Muscle of back (tissue), 13 donors: Measurements from ENCODE around the gene MBD2. TPM values are rescaled to one million over a fixed set of nuclear protein-coding genes. Genes with fewer than 3 reads are reported as not detected.
"Not testable (repeated sequence)": the region's sequence is repeated elsewhere in the genome, so short reads cannot be mapped to it uniquely, and the experiment has no call there.

Experiments
- DNase-seq, 3 donors: peaks; one replicate each; pipeline versions ENCODE4 v3.0.0 to v3.0.0-alpha.2; 2013
- long read RNA-seq, 9 donors: transcript quantifications; one replicate each; lab custom pipeline, GENCODE V29; 2026
- polyA plus RNA-seq, 10 donors: library from polyadenylated mRNA; unstranded; fragments of 120-200 nt; gene quantifications; one replicate each; pipeline ENCODE4 v1.2.1, GENCODE V29; 2013; ENCODE audit not compliant: insufficient read length in 10 of 10

The MBD2 gene, protein sequence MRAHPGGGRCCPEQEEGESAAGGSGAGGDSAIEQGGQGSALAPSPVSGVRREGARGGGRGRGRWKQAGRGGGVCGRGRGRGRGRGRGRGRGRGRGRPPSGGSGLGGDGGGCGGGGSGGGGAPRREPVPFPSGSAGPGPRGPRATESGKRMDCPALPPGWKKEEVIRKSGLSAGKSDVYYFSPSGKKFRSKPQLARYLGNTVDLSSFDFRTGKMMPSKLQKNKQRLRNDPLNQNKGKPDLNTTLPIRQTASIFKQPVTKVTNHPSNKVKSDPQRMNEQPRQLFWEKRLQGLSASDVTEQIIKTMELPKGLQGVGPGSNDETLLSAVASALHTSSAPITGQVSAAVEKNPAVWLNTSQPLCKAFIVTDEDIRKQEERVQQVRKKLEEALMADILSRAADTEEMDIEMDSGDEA
- 10 to 100 TPM; 36.9 to 56.6 (median 47.9) TPM for polyA plus RNA-seq
- long read RNA-seq, donor 1, full-length matches to known transcripts: 8 of 13 reads
- long read RNA-seq, donor 1, partial matches to known transcripts: 5 of 13 reads
- long read RNA-seq, donor 1, other reads (novel, unspliced or antisense): 0 of 13 reads
- long read RNA-seq, donor 2, full-length matches to known transcripts: 4 of 4 reads
- long read RNA-seq, donor 2, partial matches to known transcripts: 0 of 4 reads
- long read RNA-seq, donor 2, other reads (novel, unspliced or antisense): 0 of 4 reads
- long read RNA-seq, donor 3: 0 reads
- long read RNA-seq, donor 4, full-length matches to known transcripts: 8 of 8 reads
- long read RNA-seq, donor 4, partial matches to known transcripts: 0 of 8 reads
- long read RNA-seq, donor 4, other reads (novel, unspliced or antisense): 0 of 8 reads
- long read RNA-seq, donor 5, full-length matches to known transcripts: 9 of 20 reads
- long read RNA-seq, donor 5, partial matches to known transcripts: 11 of 20 reads
- long read RNA-seq, donor 5, other reads (novel, unspliced or antisense): 0 of 20 reads
- long read RNA-seq, donor 6, full-length matches to known transcripts: 16 of 21 reads
- long read RNA-seq, donor 6, partial matches to known transcripts: 5 of 21 reads
- long read RNA-seq, donor 6, other reads (novel, unspliced or antisense): 0 of 21 reads
- long read RNA-seq, donor 7, full-length matches to known transcripts: 11 of 11 reads
- long read RNA-seq, donor 7, partial matches to known transcripts: 0 of 11 reads
- long read RNA-seq, donor 7, other reads (novel, unspliced or antisense): 0 of 11 reads
- long read RNA-seq, donor 8, full-length matches to known transcripts: 8 of 8 reads
- long read RNA-seq, donor 8, partial matches to known transcripts: 0 of 8 reads
- long read RNA-seq, donor 8, other reads (novel, unspliced or antisense): 0 of 8 reads
- long read RNA-seq, donor 9, full-length matches to known transcripts: 2 of 2 reads
- long read RNA-seq, donor 9, partial matches to known transcripts: 0 of 2 reads
- long read RNA-seq, donor 9, other reads (novel, unspliced or antisense): 0 of 2 reads

DNA sequence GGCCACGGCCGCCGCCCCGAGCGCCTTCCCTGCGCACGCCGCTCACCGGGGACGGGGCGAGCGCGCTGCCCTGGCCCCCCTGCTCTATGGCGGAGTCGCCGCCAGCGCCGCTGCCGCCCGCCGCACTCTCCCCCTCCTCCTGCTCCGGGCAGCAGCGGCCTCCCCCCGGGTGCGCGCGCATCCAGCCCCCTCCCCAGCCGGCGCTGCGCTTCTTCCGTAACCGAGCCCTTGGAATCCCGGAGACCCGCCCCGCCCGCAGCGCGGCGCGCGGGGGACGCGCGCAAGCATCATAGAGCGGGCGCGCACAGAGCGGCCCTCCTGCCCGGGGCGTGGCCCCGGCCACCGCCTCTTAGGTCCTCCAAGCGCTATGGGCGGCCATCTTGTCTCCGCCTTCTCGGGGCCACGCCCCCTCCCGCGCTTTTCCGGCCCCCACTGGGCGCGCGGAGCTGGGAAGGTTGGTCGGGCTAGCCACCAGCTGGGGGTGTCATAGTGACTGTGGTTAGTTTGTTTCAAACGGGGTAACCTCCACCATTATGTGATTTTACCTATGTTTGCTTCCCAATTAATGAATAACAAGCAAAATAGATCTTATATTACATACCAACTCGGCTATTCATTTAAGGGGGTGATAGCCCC is at the start of gene MBD2:
TSS of gene MBD2 (minus strand) at position 291 of the 636 bp plus-strand sequence. CDS start at position 181, 110 bp downstream.
- peak; percentile 97 to 98 (median 98) for DNase-seq

DNA sequence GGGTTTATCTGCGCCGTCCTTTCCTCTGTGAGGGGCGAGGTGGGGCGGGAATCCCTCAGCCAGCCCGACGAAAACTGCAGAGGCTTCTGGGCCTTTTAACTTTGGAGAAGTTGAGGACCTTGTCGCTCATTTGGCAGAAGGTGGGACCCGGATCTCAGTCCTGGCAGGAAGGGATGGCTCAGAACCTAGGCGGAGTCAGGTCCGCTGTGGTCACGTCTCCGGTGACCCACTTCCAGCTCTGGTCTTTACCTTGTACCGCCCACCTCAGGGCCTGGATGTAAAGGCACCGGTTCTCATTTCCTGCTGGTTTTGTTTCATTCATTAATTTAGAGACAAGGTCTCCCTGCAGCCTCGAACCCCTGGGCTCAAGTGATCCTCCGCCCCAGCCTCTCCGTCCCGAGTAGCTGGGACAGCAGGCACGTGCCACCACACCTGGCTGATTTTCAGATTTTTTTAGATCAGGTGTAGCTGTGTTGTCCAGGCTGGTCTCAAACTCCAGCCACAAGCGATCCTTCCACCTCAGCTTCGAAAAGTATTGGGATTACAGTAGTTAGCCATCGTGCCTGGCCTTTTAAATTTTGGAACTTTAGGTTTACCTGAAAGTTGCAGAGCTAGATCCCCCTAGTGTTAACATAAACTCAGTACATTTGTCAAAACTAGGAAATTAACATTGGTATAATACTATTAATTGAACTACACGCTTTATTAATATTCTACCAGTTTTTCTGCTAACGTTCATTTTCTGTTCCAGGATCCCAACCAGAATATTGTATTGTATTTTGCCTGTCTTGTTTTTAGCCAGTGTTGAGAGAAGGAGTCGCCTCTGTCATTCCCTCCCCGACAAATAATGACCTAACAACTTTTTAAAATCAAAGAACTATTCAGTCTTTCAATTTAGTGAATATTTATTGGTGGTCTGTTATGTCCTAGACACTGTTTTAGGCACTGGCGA is 45.7 kb upstream of the MBD2 start:
- peak in 2 of 3 donors; percentile 14 to 56 for DNase-seq

DNA sequence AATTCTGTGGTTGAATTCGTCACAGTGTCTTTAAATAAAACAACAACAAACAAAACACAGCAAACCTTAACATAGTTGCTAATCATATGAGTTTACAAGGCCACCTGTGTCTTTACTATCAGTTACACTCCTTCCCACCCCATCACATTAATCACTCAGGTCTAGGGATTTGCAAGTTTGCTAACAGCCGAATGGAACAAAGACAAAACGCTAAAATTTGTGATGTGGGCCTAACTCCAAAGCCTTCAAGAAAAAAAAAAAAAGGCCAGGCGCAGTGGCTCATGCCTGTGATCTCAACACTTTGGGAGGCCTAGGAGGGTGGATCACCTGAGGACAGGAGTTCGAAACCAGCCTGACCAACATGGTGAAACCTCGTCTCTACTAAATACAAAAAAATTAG is 44.3 kb upstream of the MBD2 start:
- peak in 1 of 3 donors; percentile 37 for DNase-seq

DNA sequence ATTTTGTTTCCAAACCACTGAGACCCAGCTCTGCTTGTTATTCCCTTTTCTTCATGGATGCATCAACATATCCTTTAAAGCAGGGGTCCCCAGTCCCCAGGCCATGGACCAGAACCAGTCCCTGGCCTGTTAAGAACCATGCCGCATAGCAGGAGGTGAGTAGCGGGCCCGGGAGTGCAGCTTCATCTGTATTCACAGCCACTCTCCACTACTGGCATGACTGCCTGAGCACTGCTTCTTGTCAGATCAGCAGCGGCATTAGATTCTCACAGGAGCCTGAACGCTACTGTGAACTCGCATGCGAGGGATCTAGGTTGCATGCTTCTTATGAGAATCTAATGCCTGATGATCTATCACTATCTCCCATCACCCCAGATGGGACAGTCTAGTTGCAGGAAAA is 43.2 kb upstream of the MBD2 start:
- DNase-seq: no peak

DNA sequence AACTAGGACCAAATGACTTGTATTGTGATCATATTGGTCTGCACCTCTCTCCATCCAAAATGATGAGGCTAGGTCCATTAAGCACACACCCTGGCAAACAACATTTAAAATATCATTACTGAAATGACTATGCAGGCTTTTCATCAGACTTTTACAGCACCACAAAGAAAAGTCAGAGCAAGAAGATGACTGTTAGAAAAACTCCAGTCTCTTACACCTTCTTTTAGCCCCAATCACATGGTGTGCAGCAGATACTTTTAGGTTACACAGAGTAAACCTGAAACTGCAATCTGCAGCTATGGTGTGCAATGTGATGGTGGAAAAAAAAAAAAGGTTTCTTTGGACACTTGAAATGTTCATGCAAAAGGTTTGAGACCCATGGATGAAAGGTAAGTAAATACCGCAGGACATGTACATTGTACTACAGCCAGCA is 39.5 kb upstream of the MBD2 start:
- DNase-seq: no peak

DNA sequence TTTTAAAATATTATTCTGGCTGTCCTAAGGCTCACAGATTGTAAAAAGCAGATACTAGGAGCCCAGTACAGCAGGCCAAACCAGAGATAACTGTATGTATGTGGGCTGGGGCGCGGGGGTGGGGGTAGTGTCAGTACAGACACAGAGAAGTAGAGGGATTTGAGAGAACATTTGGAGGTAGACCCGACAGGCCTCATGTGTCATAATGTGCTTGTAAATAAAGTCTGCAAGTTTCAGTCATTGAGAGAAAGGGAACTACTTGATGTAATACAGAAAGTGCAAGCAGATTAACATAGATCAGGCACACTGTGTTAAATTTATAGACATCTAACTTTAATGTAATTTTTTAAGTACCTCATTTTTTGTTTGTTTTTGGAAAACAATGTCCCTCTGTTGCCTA is 37.4 kb upstream of the MBD2 start:
- DNase-seq: no peak

DNA sequence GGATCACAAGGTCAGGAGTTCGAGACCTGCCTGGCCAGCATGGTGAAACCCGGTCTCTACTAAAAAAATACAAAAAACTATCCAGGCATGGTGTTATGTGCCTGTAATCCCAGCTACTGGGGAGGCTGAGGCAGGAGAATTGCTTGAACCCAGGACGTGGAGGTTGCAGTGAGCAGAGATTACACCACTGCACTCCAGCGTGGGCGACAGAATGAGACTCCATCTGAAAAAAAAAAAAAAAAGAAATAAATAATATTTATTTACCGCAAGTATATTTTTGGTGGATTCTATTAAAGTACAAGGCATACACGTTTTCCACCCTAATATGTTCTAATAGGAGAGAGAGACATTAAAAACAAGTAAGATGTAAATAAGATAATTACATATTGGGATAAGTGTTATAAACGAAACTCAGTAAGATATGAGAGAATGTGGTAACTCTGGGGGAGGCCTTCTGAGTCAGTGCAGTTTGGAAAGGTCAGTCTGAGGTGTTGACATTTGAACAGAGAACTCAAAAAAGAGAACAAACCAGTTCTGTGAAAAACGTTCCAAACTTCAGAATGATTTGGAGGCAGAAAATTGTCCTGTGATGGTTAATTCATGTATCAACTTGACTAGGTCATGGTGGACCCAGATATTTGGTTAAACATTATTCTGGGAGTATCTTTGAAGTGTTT is 36.1 kb upstream of the MBD2 start:
- DNase-seq: no peak

DNA sequence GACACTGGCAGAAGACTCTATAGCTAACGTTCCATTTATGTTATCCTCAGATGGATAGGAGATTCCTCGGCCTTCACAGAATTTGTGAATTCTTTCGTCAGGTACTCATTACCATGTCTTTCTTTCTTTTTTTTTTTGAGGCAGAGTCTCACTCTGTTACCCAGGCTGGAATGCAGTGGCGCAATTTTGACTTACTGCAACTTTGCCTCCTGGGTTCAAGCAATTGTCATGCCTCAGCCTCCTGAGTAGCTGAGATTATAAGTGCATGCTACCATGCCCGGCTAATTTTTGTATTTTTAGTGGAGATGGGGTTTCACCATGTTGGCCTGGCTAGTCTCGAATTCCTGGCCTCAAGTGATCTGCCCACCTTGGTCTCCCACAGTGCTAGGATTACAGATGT is 33.3 kb upstream of the MBD2 start:
- not testable (repeated sequence) for DNase-seq

DNA sequence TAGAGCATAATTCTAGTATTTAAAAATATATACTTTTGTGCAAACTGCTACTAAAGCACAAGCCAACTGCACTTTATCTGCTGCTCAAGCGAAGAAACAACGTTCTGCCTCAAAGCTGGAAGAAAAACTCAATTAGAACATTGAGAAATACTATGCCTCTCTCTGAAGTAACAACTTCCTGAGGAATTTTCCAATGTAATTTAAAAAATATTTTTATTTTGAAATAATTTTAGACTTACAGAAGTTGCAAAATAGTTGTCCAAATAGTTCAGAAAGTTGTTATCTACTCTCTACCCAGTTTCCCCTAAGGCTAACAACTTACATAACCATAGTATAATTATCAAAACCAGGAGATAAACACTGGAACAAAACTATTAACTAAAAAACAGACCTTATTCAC is 32.5 kb upstream of the MBD2 start:
- DNase-seq: no peak

DNA sequence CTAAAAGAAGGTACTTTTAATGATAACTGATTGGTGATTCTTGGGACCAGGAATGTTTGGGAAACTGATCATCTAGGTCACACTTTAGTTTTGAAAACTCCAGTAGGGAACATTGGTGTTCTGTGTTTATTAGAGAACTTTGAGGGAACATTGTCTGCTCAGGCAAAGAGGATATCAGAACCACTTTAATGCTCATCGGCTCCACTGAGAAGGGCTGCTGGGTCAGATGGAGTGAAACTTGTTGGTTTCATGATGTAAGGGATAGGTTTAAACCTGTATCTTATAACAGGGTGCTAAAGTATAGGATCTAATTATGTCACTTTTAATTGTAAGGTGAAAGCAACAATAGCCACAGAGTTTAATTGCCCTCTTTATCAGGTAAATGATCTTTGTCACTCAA is 30.7 kb upstream of the MBD2 start:
- DNase-seq: no peak

DNA sequence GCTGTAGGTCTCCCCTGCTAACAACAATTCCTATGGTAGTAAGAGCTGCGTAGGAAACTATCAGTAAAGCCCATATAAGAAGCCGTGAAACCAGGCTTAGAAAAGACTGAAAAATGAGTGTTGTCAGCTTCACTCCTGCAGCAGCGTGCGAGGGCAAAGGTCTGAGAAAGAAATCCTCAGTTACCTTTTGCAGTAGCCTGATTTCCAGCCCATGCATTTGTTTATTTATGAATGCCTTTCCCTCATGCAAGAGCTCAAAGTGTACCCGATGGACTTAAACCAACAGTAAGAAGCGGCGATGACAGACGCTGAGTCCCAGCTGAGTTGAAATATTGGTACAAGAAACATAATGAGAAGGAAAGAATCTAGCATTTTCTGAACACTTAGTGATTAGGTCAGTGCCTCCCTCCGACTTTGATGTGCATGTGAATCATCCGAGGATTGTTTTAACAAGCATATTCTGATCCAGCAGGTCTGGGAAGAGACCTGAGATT is 29.8 kb upstream of the MBD2 start:
- peak in 1 of 3 donors; percentile 3 for DNase-seq

DNA sequence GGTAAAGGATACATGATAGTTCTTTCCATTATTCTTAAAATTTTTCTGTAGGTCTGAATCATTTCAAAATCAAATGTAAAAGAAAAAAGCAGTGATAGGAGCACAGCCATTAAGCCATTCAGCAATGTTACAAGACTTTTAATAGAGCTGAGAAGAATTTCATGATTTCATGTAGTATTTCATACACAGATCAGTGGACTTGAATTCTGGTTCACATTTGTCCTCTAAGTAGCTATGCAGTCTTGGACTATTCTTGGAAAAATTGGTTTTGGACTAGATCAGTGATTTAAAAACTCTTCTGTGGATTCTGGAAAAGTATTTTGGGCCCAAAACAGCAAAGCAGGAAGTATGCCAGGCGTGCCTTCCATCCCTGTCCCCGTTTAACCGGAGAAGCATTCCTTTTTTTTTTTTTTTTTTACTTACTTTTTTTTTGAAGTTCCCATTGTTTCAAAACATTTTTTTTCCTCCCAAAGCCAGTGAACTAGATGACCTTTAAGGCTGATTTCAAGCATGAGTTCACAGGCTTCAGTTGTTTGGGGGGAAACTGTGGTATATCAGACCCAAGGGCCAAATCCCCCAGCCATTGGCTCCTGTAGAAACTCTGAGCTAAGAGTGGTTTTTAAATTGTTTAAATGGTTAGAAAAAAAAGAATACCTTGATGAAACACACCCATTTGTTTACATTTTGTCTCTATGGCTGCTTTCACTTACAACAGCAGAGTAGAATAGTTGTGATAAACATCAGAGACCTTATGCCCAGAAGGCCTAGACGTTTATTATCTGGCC is 27.3 kb upstream of the MBD2 start:
- DNase-seq: no peak

DNA sequence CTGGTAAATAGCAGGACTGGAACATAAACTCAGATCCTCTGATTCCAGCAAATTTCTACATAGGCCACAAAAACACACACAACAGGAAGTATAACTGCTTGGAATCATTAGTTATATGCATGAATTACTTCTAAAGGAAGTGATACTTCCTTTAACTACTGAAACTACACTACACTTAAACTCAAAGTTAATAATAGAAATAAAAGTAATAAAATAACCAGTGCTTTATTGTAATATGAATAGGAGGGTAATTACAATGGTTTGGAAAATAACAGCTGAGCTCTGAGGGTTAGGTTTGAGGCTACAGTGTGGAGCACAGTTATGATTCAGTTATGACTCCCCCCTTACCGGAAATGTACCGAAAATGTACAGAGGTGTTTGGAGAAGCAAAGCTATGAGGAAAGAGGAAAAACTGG is 26.4 kb upstream of the MBD2 start:
- no peak for DNase-seq

DNA sequence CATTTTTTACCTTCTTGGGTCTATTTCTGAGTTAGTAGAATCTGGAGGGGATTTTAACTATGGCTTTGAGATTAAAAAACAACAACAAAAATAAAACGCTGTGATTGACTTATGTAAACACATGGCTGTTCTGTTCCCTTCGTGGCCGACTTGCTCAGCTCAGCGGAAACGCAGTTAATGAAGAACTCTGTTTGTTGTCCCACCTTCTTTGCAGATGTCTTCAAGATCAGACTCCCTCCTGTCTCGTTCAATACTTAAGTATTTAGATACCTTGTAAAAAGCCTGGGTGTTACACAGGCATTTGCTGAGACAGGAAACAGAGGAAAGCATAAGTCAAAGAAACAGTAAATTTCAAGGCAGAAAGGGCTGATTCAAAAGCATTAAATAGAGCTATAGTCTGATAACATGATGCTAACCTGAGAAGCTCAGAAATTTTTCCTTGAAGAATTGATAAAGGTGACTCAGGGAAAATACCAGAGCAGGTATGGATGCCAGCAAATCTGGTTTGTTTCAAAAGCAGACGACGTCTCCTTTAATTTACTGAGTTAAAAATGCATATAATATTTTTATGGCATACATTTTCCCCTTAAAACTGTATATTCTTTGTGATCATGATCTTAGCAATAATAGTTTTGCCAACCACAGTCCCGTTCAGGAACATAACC is 23.2 kb upstream of the MBD2 start:
- DNase-seq: no peak

DNA sequence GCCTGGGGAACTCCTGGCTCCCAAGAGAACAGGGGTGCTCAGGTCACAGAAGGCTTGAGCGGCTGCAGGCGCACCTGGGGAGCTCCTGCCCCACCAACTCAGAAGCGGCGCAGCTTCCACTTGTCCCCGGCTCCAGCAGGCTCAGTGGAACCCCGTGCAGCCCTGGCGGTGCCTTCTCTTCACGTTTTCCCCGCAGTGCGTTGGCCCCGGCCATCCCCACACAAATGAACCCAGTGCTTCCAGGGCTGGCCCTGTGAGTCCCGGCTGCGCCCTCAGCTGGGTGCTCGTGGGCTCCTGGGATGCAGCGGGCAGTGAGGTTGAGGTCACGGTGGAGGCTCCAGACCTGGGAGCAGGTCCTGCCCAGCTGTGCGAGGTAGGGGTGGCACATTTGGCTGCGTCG is 17.9 kb upstream of the MBD2 start:
- no peak for DNase-seq

DNA sequence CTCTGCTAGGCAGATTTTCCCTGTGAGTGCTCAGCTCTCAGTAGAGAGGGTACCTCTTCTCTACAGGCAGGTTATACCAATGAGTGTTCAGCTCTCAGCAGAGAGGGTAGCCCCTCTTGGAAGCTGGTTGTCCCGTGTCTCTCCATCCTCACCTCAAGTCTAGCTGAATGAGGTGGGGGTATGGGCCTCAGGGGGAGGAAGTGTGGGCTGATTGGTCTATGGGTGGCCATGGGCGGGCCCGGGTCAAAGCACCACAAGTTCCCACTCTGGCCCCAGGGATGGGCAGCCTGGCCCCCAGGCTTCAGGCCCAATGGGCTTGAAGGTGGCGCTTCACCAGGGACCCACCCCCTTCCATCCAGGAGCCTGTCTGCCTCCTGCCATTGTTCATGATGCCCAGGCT is 17.0 kb upstream of the MBD2 start:
- no peak for DNase-seq

DNA sequence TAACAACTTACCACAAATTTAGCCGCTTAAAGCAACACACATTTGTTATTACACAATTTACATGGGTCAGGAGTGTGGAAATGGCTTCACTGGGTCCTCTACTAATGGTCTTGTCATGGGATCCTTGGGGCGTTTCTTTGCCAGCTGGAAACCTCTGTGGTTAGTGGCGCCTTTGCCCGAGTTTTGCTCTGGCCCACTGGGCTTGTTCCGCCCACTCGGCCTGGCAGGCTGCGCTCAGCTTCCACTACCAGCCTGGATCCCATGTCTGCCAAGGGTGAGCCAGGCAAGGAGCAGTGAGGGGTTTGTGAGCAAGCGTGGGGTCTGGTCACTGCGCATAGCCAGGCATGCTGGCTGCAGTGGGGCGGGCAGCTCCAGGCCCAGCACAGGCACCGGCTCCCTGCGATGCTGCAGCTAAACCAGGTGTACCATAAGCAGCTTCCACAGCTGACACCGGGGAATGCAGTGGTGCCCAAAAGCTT is 16.2 kb upstream of the MBD2 start:
- no peak for DNase-seq
